ENCODE data around the gene FGF5. TPM values are rescaled to one million over a fixed set of nuclear protein-coding genes. Genes with fewer than 3 reads are reported as not detected.
"Not testable (repeated sequence)": the region's sequence is repeated elsewhere in the genome, so short reads cannot be mapped to it uniquely, and the experiment has no call there.

The FGF5 gene
- total RNA-seq, 4 donors from 2014 or later, result 0.15 TPM; not detected in 3

GRCh38 chr4:80271801-80272200, 5.3 kb downstream of the FGF5 start:
- intact Hi-C loops (cut with DNase I; ENCODE audit: low total_unique reads), result no loop called here
- Histone ChIP-seq H3K27me3 (no peaks in the 10 kb centered on the region), H3K36me3 (no peaks in the 10 kb centered on the region), H3K4me1 (no peaks in the 10 kb centered on the region), H3K4me3 (no peak overlapping the region), H3K9me3 (no peaks in the 10 kb centered on the region), H3K27ac (no peak overlapping the region)
- no peak for DNase-seq
- TF ChIP-seq CTCF (IDR thresholded peaks at IDR 0.05) (no peak), POLR2A (IDR thresholded peaks at IDR 0.05) (no peak)

- H3K4me3 ChIP-seq, result no peak overlapping the region
- no peaks in the 10 kb centered on the region for H3K36me3 ChIP-seq
- H3K9me3 ChIP-seq, result no peaks in the 10 kb centered on the region
- DNase-seq, result no peak
- no peak for TF ChIP-seq POLR2A (IDR thresholded peaks at IDR 0.05)
- TF ChIP-seq CTCF (IDR thresholded peaks at IDR 0.05), result no peak
- no peaks in the 10 kb centered on the region for H3K27me3 ChIP-seq
- H3K27ac ChIP-seq, result no peak overlapping the region
- no peaks in the 10 kb centered on the region for H3K4me1 ChIP-seq
- intact Hi-C loops (cut with DNase I; ENCODE audit: low total_unique reads), result no loop called here
Measured at GRCh38 chr4:80276931-80277330, 10.5 kb downstream of the FGF5 start.

GRCh38 chr4:80279751-80280150, 13.3 kb downstream of the FGF5 start:
- TF ChIP-seq POLR2A (IDR thresholded peaks at IDR 0.05) (no peak), CTCF (IDR thresholded peaks at IDR 0.05) (no peak)
- H3K27me3 ChIP-seq, result no peaks in the 10 kb centered on the region
- DNase-seq, result no peak
- H3K36me3 ChIP-seq, result no peaks in the 10 kb centered on the region
- no peaks in the 10 kb centered on the region for H3K4me1 ChIP-seq
- no peak overlapping the region for H3K4me3 ChIP-seq
- no peak overlapping the region for H3K27ac ChIP-seq
- intact Hi-C loops (cut with DNase I; ENCODE audit: low total_unique reads), result no loop called here
- no peaks in the 10 kb centered on the region for H3K9me3 ChIP-seq

GRCh38 chr4:80286451-80286850, 20.0 kb downstream of the FGF5 start:
- TF ChIP-seq POLR2A (IDR thresholded peaks at IDR 0.05) (no peak), CTCF (IDR thresholded peaks at IDR 0.05) (no peak)
- Histone ChIP-seq H3K9me3 (no peaks in the 10 kb centered on the region), H3K4me3 (no peak overlapping the region), H3K27me3 (no peaks in the 10 kb centered on the region), H3K4me1 (no peaks in the 10 kb centered on the region), H3K27ac (no peak overlapping the region), H3K36me3 (no peaks in the 10 kb centered on the region)
- intact Hi-C loops (cut with DNase I; ENCODE audit: low total_unique reads), result no loop called here
- DNase-seq, result no peak

GRCh38 chr4:80290665-80291064, 24.2 kb downstream of the FGF5 start:
- H3K9me3 ChIP-seq; H3K36me3 ChIP-seq; DNase-seq; intact Hi-C loops (cut with DNase I; ENCODE audit: low total_unique reads); H3K4me1 ChIP-seq; H3K4me3 ChIP-seq; H3K27me3 ChIP-seq; H3K27ac ChIP-seq: not testable (repeated sequence)

- TF ChIP-seq POLR2A (IDR thresholded peaks at IDR 0.05) (no peak), CTCF (IDR thresholded peaks at IDR 0.05) (no peak)
- Histone ChIP-seq H3K36me3 (no peaks in the 10 kb centered on the region), H3K27me3 (no peaks in the 10 kb centered on the region), H3K4me1 (no peaks in the 10 kb centered on the region), H3K4me3 (no peak overlapping the region), H3K27ac (no peak overlapping the region), H3K9me3 (no peaks in the 10 kb centered on the region)
- intact Hi-C loops (cut with DNase I; ENCODE audit: low total_unique reads), result no loop called here
- no peak for DNase-seq
Measured at GRCh38 chr4:80294206-80294605, 27.7 kb downstream of the FGF5 start.
